GM18526 (cell line): ENCODE data around the gene TNP2.

ENCODE experiments used
- POLR2A ChIP-seq: IDR thresholded peaks from 3 replicates; pipeline ENCODE4 v1.6.1; 2011; ENCODE audit not compliant: insufficient read length; ENCODE audit errors: extremely low read depth

Gene TNP2

GRCh38 chr16:11245988-11246387 is 23.1 kb downstream of the TNP2 start:
- no peak for TF ChIP-seq POLR2A

GRCh38 chr16:11245222-11245737 is 23.8 kb downstream of the TNP2 start:
- no peak for TF ChIP-seq POLR2A

- TF ChIP-seq POLR2A, result no peak
These were observed 26.5 kb downstream of the TNP2 start for GRCh38 chr16:11242658-11243057.

- TF ChIP-seq POLR2A, result no peak
These were observed 27.5 kb downstream of the TNP2 start for GRCh38 chr16:11241480-11242204.

- no peak for TF ChIP-seq POLR2A
These were observed 28.3 kb downstream of the TNP2 start for GRCh38 chr16:11240636-11241473.

- no peak for TF ChIP-seq POLR2A
These were observed 29.2 kb downstream of the TNP2 start for GRCh38 chr16:11239644-11240632.

- no peak for TF ChIP-seq POLR2A
These were observed 30.6 kb downstream of the TNP2 start for GRCh38 chr16:11238272-11239202.

- TF ChIP-seq POLR2A, result no peak
These were observed 32.5 kb downstream of the TNP2 start for GRCh38 chr16:11236461-11237254.

GRCh38 chr16:11235703-11235991 is 33.5 kb downstream of the TNP2 start:
- no peak for TF ChIP-seq POLR2A

- no peak for TF ChIP-seq POLR2A
These were observed 34.0 kb downstream of the TNP2 start for GRCh38 chr16:11234884-11235702.

GRCh38 chr16:11233727-11234376 is 35.3 kb downstream of the TNP2 start:
- no peak for TF ChIP-seq POLR2A

GRCh38 chr16:11232852-11233726 is 36.0 kb downstream of the TNP2 start:
- peak; percentile 47 for TF ChIP-seq POLR2A
